Measurements from ENCODE around the gene ABCB6.
"Not testable (repeated sequence)": the region's sequence is repeated elsewhere in the genome, so short reads cannot be mapped to it uniquely, and the experiment has no call there.

- TF ChIP-seq CTCF (IDR thresholded peaks at IDR 0.05 in 8 of 11, conservative IDR thresholded peaks at IDR 0.05 in 3 of 11); POLR2AphosphoS5 (IDR thresholded peaks at IDR 0.05); POLR2A (IDR thresholded peaks at IDR 0.05): not testable (repeated sequence)
Measured at GRCh38 chr2:219258942-219259341, 40.2 kb upstream of the ABCB6 start.
